Measurements from ENCODE around the gene FTO.

GRCh38 chr16:53947642-53948041 lies 243.7 kb downstream of the FTO start:
- TF ChIP-seq POLR2A (IDR thresholded peaks at IDR 0.05) (no peak), CTCF (IDR thresholded peaks at IDR 0.05) (no peak), POLR2AphosphoS5 (IDR thresholded peaks at IDR 0.05) (no peak)
